IMR-90 (cell line): Measurements from ENCODE around the gene GPRIN2.

Source experiments
- CEBPB ChIP-seq: IDR thresholded peaks from 2 replicates; pipeline ENCODE4 v1.6.1; 2012; ENCODE audit warnings: low read depth, low read length, improper control_type of control experiment
- CTCF ChIP-seq: conservative IDR thresholded peaks from 2 replicates; pipeline ENCODE4 v1.5.1; 2012; ENCODE audit warnings: mild to moderate bottlenecking, low read depth, low read length, improper control_type of control experiment
- MXI1 ChIP-seq: IDR thresholded peaks from 2 replicates; pipeline ENCODE4 v1.6.1; 2012; ENCODE audit warnings: low read depth, mild to moderate bottlenecking, low read length, moderate library complexity, borderline replicate concordance
- NFE2L2 ChIP-seq: fragments of 150-350 bp; IDR thresholded peaks from 2 replicates; pipeline ENCODE4 v1.6.1; 2016; ENCODE audit warnings: low read depth, mild to moderate bottlenecking, low read length
- POLR2A ChIP-seq: IDR thresholded peaks from 2 replicates; pipeline ENCODE4 v1.6.1; 2012; ENCODE audit warnings: mild to moderate bottlenecking, low read depth, low read length
- RFX5 ChIP-seq: IDR thresholded peaks from 2 replicates; pipeline ENCODE4 v1.8.0; 2012; ENCODE audit warnings: low read depth, mild to moderate bottlenecking, low read length, moderate library complexity
- SMC3 ChIP-seq: fragments of 150-350 bp; IDR thresholded peaks from 2 replicates; pipeline ENCODE4 v1.6.1; 2016; ENCODE audit warnings: low read depth, mild to moderate bottlenecking, antibody characterized with exemption, low read length, moderate library complexity
- USF2 ChIP-seq: fragments of 150-350 bp; IDR thresholded peaks from 2 replicates; pipeline ENCODE4 v1.6.1; 2017; ENCODE audit warnings: mild to moderate bottlenecking, antibody characterized with exemption, low read length, low read depth

- TF ChIP-seq RFX5 = no peak
- no peak for TF ChIP-seq CTCF
- no peak for TF ChIP-seq POLR2A
- no peak for TF ChIP-seq NFE2L2
- TF ChIP-seq SMC3 = no peak
- no peak for TF ChIP-seq CEBPB
- TF ChIP-seq MXI1 = no peak
- TF ChIP-seq USF2 = no peak
Measured at GRCh38 chr10:46554166-46554781, 2.2 kb downstream of the GPRIN2 start.
